Measurements from ENCODE around the gene CYTH1.
"Not testable (repeated sequence)": the region's sequence is repeated elsewhere in the genome, so short reads cannot be mapped to it uniquely, and the experiment has no call there.

CYTH1 gene

GRCh38 chr17:78761789-78762406 is 20.2 kb downstream of the CYTH1 start:
- no peak for DNase-seq (ENCODE audit: low read depth, low spot score)

GRCh38 chr17:78759969-78760352 is 22.1 kb downstream of the CYTH1 start:
- DNase-seq (ENCODE audit: low read depth, low spot score) = no peak

- DNase-seq (ENCODE audit: low read depth, low spot score) = peak; percentile 88
These were observed 22.7 kb downstream of the CYTH1 start for GRCh38 chr17:78759203-78759968.

- no peak for DNase-seq (ENCODE audit: low read depth, low spot score)
These were observed 28.5 kb downstream of the CYTH1 start for GRCh38 chr17:78753316-78754250.

GRCh38 chr17:78751447-78752161 is 30.5 kb downstream of the CYTH1 start:
- DNase-seq (ENCODE audit: low read depth, low spot score) = no peak

- not testable (repeated sequence) for DNase-seq (ENCODE audit: low read depth, low spot score)
These were observed 31.1 kb downstream of the CYTH1 start for GRCh38 chr17:78751000-78751399.

GRCh38 chr17:78748730-78749317 is 33.2 kb downstream of the CYTH1 start:
- DNase-seq (ENCODE audit: low read depth, low spot score) = no peak

GRCh38 chr17:78748048-78748729 is 33.9 kb downstream of the CYTH1 start:
- DNase-seq (ENCODE audit: low read depth, low spot score) = no peak

GRCh38 chr17:78747488-78747887 is 34.6 kb downstream of the CYTH1 start:
- DNase-seq (ENCODE audit: low read depth, low spot score) = no peak

GRCh38 chr17:78746949-78747269 is 35.2 kb downstream of the CYTH1 start:
- DNase-seq (ENCODE audit: low read depth, low spot score) = no peak

GRCh38 chr17:78746263-78746948 is 35.7 kb downstream of the CYTH1 start:
- DNase-seq (ENCODE audit: low read depth, low spot score) = no peak

GRCh38 chr17:78745407-78746088 is 36.5 kb downstream of the CYTH1 start:
- DNase-seq (ENCODE audit: low read depth, low spot score) = peak; percentile 63

- no peak for DNase-seq (ENCODE audit: low read depth, low spot score)
These were observed 39.2 kb downstream of the CYTH1 start for GRCh38 chr17:78742901-78743300.

- DNase-seq (ENCODE audit: low read depth, low spot score) = no peak
These were observed 40.3 kb downstream of the CYTH1 start for GRCh38 chr17:78741644-78742284.

GRCh38 chr17:78739331-78739931 is 42.6 kb downstream of the CYTH1 start:
- no peak for DNase-seq (ENCODE audit: low read depth, low spot score)

GRCh38 chr17:78738698-78739097 is 43.4 kb downstream of the CYTH1 start:
- DNase-seq (ENCODE audit: low read depth, low spot score) = no peak

GRCh38 chr17:78738278-78738677 is 43.8 kb downstream of the CYTH1 start:
- no peak for DNase-seq (ENCODE audit: low read depth, low spot score)

GRCh38 chr17:78737332-78737731 is 44.7 kb downstream of the CYTH1 start:
- DNase-seq (ENCODE audit: low read depth, low spot score) = peak; percentile 43
